Rectal smooth muscle tissue (tissue), 1 donor: ENCODE results near the gene RPL10.
A peak's percentile ranks its signal among the peaks of the same experiment; 100 is the strongest.

ENCODE experiments used
- H3K27ac ChIP-seq: one replicate; pipeline ENCODE4 v1.7.0; 2013; ENCODE audit warnings: low read depth, low read length, inconsistent platforms
- H3K27me3 ChIP-seq: one replicate; pipeline ENCODE4 v1.7.0; 2013; ENCODE audit warnings: low read length; ENCODE audit not compliant: control insufficient read depth, insufficient read depth
- H3K36me3 ChIP-seq: one replicate; pipeline ENCODE4 v1.7.0; 2013; ENCODE audit warnings: low read length; ENCODE audit not compliant: control insufficient read depth, insufficient read depth
- H3K4me1 ChIP-seq: one replicate; pipeline ENCODE4 v1.7.0; 2013; ENCODE audit warnings: low read length; ENCODE audit not compliant: control insufficient read depth, insufficient read depth
- H3K4me3 ChIP-seq: one replicate; pipeline ENCODE4 v1.7.0; 2013; ENCODE audit warnings: low read length
- H3K9ac ChIP-seq: one replicate; pipeline ENCODE4 v1.7.0; 2013; ENCODE audit warnings: low read length

Gene RPL10

GRCh38 chrX:154401918-154402621 is 3.9 kb downstream of the RPL10 start:
- Histone ChIP-seq H3K27me3 (no peaks in the 10 kb centered on the region), H3K27ac (no peak overlapping the region), H3K4me1 (peaks cover 4% of the 10 kb centered on the region), H3K9ac (no peak overlapping the region), H3K4me3 (no peak overlapping the region), H3K36me3 (peaks cover 12% of the 10 kb centered on the region)

GRCh38 chrX:154402622-154403127 is 4.5 kb downstream of the RPL10 start:
- Histone ChIP-seq H3K4me3 (no peak overlapping the region), H3K4me1 (peaks cover 4% of the 10 kb centered on the region), H3K9ac (no peak overlapping the region), H3K36me3 (peaks cover 12% of the 10 kb centered on the region), H3K27me3 (no peaks in the 10 kb centered on the region), H3K27ac (no peak overlapping the region)

- Histone ChIP-seq H3K4me1 (peaks cover 4% of the 10 kb centered on the region), H3K36me3 (peaks cover 12% of the 10 kb centered on the region), H3K4me3 (no peak overlapping the region), H3K27ac (no peak overlapping the region), H3K9ac (no peak overlapping the region), H3K27me3 (no peaks in the 10 kb centered on the region)
Measured at GRCh38 chrX:154403192-154403591, 5.0 kb downstream of the RPL10 start.

GRCh38 chrX:154403858-154404257 is 5.7 kb downstream of the RPL10 start:
- Histone ChIP-seq H3K4me1 (peaks cover 4% of the 10 kb centered on the region), H3K36me3 (peaks cover 12% of the 10 kb centered on the region), H3K27ac (no peak overlapping the region), H3K9ac (no peak overlapping the region), H3K27me3 (no peaks in the 10 kb centered on the region), H3K4me3 (no peak overlapping the region)

- H3K27ac ChIP-seq = no peak overlapping the region
- no peaks in the 10 kb centered on the region for H3K27me3 ChIP-seq
- peaks cover 8% of the 10 kb centered on the region for H3K36me3 ChIP-seq
- H3K4me1 ChIP-seq = no peaks in the 10 kb centered on the region
- no peak overlapping the region for H3K4me3 ChIP-seq
- no peak overlapping the region for H3K9ac ChIP-seq
Measured at GRCh38 chrX:154404625-154405192, 6.5 kb downstream of the RPL10 start.

- H3K36me3 ChIP-seq = no peaks in the 10 kb centered on the region
- H3K9ac ChIP-seq = no peak overlapping the region
- H3K27me3 ChIP-seq = peaks cover 2% of the 10 kb centered on the region
- peak overlapping the region; percentile 46 for H3K4me3 ChIP-seq
- no peaks in the 10 kb centered on the region for H3K4me1 ChIP-seq
- H3K27ac ChIP-seq = no peak overlapping the region
Measured at GRCh38 chrX:154408659-154409221, 10.6 kb downstream of the RPL10 start.

- Histone ChIP-seq H3K27me3 (peaks cover 2% of the 10 kb centered on the region), H3K36me3 (no peaks in the 10 kb centered on the region), H3K4me1 (no peaks in the 10 kb centered on the region), H3K4me3 (peak within 1 kb of the TSS; percentile 49), H3K27ac (peak within 1 kb of the TSS; percentile 32), H3K9ac (no peak within 1 kb of the TSS)
Measured at GRCh38 chrX:154409222-154409871, 11.2 kb downstream of the RPL10 start, which contains the start of gene DNASE1L1. Gene DNASE1L1 (minus strand): TSS chrX:154409254. CDS start chrX:154405568, 3,686 bp downstream.

DNA sequence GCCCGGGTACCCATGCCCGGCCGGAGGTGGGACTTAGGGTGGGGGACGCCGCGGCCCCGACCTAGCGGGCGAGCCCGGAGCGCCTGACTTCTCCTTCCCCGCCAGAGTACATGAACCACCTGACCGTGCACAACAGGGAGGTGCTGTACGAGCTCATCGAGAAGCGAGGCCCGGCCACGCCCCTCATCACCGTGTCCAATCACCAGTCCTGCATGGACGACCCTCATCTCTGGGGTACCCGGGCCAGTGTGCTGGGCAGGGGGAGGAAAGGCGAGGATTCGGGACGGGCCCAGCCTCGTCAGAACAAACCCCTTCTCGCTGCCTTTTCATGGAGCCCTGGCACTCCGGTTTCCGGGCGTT is 13.8 kb downstream of the RPL10 start:
- peak overlapping the region; percentile 70 for H3K4me3 ChIP-seq
- H3K4me1 ChIP-seq = no peaks in the 10 kb centered on the region
- H3K27me3 ChIP-seq = peaks cover 2% of the 10 kb centered on the region
- H3K36me3 ChIP-seq = no peaks in the 10 kb centered on the region
- peak overlapping the region; percentile 85 for H3K27ac ChIP-seq
- peak overlapping the region; percentile 62 for H3K9ac ChIP-seq

GRCh38 chrX:154412468-154412867 is 14.3 kb downstream of the RPL10 start:
- Histone ChIP-seq H3K27ac (peak overlapping the region; percentile 85), H3K4me1 (no peaks in the 10 kb centered on the region), H3K9ac (no peak overlapping the region), H3K27me3 (peaks cover 2% of the 10 kb centered on the region), H3K36me3 (no peaks in the 10 kb centered on the region), H3K4me3 (peak overlapping the region; percentile 70)

DNA sequence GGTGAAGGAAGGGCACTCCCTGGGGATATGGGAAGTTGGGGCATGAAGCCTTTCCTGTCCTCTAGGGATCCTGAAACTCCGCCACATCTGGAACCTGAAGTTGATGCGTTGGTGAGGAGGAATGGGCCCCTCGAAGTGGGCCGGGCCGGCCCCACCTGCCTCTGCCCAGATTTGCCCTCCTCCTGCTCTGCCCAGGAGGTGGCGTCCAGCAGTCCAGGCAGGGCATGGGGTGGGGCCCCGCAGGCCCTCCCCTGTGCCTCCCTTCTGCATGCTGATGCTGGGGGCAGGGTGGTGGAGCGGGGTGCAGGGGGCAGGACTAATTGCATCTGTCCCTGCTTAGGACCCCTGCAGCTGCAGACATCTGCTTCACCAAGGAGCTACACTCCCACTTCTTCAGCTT is 15.0 kb downstream of the RPL10 start:
- Histone ChIP-seq H3K27me3 (peaks cover 2% of the 10 kb centered on the region), H3K9ac (no peak overlapping the region), H3K4me3 (no peak overlapping the region), H3K4me1 (no peaks in the 10 kb centered on the region), H3K36me3 (no peaks in the 10 kb centered on the region), H3K27ac (no peak overlapping the region)

DNA sequence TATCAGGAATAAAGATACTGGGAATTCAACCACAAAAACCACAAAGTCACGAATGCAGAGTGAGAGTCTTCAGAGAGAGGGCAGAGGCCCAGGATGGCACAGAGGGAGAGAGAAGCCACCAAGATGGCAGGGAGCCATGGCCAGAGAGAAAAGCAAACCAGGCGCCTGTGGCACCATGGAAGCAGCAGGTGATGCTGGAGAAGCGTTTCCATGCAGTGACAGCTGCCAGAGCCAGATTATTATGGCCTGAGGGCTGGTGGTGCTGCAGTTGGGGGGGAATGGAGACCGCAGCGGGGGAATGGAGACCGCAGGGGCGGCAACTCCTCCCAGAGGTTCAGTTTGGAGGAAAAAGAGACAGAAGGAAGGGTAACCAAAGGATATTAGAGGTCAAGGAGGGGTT is 19.0 kb downstream of the RPL10 start:
- no peaks in the 10 kb centered on the region for H3K36me3 ChIP-seq
- peaks cover 4% of the 10 kb centered on the region for H3K27me3 ChIP-seq
- no peaks in the 10 kb centered on the region for H3K4me1 ChIP-seq
- no peak overlapping the region for H3K4me3 ChIP-seq
- H3K9ac ChIP-seq = no peak overlapping the region
- no peak overlapping the region for H3K27ac ChIP-seq

- H3K4me3 ChIP-seq = no peak overlapping the region
- no peak overlapping the region for H3K9ac ChIP-seq
- H3K4me1 ChIP-seq = no peaks in the 10 kb centered on the region
- H3K27me3 ChIP-seq = peaks cover 3% of the 10 kb centered on the region
- H3K27ac ChIP-seq = no peak overlapping the region
- H3K36me3 ChIP-seq = no peaks in the 10 kb centered on the region
Measured at GRCh38 chrX:154419189-154419588, 21.0 kb downstream of the RPL10 start.
